AG09319 (cell line): ENCODE data around the gene NSMCE1.
"Not testable (repeated sequence)": the region's sequence is repeated elsewhere in the genome, so short reads cannot be mapped to it uniquely, and the experiment has no call there.

ENCODE experiments used
- DNase-seq: peaks from one replicate; pipeline ENCODE4 v3.0.0-alpha.2; 2010; ENCODE audit warnings: low read depth; ENCODE audit errors: extremely low read depth
- TF ChIP-seq, protein P1 (sequence below): IDR thresholded peaks from 2 replicates; pipeline ENCODE4 v1.5.1; 2011; ENCODE audit warnings: low read depth, mild to moderate bottlenecking, inconsistent platforms, low read length, moderate library complexity

The NSMCE1 gene

DNA sequence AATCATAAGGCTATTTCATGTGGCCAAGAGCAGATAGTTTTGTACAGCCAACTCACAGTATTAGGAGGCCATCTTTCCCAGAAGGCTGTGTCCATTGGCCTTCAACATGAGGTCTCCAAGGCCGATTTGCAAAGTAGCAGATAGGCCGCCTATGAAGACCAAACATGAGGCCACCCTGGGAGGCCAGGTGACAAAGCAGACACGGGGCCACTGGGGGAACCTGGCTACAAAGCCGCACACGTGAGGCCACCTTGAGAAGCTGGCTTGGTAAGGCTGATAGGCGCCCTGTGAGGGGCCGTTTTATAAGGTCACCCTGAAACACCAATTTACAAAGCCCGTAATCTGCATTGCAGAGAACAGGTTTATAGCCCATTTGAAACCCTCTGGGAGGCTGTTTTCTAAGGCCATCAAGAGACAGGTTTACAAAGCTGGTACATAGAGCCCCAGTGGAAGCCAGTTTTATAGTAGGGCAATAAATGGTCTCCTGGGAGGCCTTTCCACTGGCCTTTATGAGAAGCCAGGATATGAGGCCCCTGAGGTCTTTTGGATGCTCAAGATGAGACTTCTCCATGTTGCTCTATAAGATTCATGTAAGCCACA is 60.4 kb downstream of the NSMCE1 start:
- TF ChIP-seq, protein P1, sequence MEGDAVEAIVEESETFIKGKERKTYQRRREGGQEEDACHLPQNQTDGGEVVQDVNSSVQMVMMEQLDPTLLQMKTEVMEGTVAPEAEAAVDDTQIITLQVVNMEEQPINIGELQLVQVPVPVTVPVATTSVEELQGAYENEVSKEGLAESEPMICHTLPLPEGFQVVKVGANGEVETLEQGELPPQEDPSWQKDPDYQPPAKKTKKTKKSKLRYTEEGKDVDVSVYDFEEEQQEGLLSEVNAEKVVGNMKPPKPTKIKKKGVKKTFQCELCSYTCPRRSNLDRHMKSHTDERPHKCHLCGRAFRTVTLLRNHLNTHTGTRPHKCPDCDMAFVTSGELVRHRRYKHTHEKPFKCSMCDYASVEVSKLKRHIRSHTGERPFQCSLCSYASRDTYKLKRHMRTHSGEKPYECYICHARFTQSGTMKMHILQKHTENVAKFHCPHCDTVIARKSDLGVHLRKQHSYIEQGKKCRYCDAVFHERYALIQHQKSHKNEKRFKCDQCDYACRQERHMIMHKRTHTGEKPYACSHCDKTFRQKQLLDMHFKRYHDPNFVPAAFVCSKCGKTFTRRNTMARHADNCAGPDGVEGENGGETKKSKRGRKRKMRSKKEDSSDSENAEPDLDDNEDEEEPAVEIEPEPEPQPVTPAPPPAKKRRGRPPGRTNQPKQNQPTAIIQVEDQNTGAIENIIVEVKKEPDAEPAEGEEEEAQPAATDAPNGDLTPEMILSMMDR, result no peak
- DNase-seq, result no peak

DNA sequence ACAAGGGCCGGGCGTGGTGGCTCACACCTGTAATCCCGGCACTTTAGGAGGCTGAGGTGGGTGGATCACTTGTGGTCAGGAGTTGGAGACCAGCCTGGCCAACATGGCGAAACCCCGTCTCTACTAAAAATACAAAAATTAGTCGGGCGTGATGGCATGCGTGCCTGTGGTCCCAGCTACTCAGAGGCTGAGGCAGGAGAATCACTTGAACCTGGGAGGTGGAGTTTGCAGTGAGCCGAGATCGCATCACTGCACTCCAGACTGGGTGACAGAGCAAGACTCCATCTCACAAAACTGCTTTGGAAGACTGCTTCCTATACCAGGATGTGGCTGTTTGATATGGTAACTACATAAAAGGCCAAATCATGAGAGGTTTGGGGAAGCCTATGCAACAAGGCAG is 61.5 kb downstream of the NSMCE1 start:
- not testable (repeated sequence) for DNase-seq

DNA sequence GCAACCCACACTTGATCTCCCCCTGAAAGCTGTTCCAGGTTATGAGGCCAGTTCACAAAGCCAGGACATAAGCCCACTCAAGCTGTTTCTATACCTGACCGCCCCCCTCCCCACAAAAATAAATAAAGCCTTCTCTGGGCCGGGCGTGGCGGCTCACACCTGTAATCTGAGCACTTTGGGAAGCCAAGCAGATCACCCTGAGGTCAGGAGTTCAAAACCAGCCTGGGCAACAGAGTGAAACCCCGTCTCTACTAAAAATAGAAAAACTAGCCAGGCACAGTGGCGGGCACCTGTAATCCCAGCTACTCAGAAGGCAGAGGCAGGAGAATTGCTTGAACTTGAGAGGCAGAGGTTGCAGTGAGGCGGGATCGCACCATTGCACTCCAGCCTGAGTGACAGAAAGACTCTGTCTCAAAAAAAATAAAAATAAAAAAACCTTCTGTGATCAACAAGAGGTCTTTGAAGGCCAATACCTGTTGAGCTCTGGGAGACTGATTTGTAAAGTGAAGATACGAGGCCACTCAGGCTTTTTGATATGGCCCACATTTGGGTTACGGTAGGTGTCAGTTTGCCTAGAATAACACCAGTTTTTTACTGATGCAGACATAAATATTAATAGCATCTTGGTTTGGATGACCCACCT is 63.0 kb downstream of the NSMCE1 start:
- no peak for DNase-seq
- TF ChIP-seq, protein P1, result no peak

DNA sequence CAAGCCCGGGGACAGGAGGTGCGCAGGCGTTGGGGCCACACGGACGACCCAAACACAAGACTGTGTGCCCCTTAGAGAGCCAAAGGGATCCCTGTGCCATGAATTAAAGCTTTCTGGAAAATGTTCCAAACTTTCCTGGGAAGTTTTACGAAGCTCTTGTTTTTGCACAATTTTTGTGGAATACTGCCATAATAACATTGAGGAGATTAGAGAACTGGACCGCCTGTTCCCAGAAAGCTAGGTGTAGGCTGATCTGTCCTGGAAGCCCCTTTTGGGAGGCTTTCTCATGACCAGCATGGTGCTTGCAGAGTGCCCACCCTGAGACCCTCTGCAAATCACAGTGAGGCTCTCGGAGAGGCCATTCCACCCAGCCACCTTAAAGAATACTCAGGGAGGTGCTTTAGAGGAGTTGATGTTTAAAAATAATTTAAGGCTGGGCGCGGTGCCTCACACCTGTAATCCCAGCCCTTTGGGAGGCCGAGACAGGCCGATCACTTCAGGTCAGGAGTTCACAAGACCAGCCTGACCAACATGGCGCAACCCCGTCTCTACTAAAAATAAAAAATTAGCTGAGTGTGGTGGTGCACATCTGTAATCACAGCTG is 64.2 kb downstream of the NSMCE1 start:
- TF ChIP-seq, protein P1, result no peak
- DNase-seq, result no peak

DNA sequence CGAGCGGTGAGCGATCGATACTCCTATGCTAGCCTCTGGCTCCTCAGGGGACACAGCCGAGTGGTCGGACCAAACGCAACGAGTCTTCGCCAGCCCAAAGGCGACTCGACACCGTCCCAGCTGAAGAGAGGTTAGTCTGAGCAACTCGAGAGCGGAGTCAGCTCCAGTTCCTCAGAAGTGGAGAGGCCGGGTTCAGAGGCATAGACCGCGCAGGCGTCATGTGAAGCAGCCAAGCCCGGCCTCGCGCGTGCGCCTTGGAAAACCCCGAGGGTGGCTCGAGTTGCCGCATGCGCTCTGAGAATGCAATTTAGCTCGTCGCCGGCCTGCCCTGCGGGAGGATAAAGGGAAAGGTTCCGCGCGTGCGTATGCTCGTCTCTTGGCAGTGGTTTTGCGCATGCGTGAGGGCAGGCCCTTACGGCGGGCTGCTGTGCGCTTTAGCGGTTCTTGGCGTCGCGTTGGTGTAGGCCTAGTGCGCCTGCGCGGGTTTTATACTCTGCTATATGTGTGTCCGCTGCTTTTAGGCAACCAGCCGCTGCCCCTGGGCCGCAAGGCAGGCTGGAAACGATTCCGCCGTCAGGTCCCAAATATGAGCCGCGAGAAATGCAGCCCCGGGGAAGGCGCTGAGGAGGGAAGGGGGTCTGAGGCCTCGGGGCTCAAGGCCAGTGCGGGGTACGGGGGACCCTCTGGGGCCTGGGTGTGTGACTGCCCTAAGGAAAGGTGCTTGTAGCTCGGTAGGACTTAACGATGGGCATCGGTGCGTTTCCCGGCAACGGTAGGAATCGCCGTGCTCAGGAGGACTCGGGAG is 64.9 kb downstream of the NSMCE1 start, which contains the start of gene KDM8:
Gene KDM8 (plus strand): TSS at position 20 of the 805 bp plus-strand sequence. CDS start 6,598 bp downstream, outside the sequence.
- TF ChIP-seq, protein P1, result no peak
- peak; percentile 100 for DNase-seq

DNA sequence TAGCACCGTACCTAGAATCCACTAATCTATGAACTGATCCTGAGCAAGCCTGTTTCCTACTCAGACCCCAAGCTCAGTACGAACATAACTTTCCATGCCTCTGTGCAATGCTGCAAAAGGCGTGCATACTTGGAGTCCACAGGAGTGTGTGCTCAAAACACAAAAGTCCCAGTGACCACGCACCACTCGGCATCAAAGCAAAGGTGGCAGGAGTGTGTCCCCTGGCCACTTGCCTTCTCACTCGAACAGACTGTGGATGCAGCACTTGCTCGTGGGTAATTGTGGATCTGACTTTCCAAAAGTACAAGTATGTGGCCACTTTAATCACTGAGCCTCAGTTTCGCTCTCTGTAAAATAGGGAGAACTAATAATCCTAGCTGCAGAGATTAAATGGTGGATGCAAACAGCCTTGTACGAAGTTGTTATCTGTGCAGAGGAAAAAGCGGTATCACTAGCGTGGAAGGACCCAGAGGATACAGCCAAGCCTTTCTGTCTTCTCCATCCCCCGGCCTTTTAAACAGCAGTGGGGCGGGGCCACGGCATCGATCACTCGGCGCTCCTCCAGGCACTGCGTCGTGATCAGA is 65.6 kb downstream of the NSMCE1 start:
- TF ChIP-seq, protein P1, result no peak
- peak; percentile 86 for DNase-seq

DNA sequence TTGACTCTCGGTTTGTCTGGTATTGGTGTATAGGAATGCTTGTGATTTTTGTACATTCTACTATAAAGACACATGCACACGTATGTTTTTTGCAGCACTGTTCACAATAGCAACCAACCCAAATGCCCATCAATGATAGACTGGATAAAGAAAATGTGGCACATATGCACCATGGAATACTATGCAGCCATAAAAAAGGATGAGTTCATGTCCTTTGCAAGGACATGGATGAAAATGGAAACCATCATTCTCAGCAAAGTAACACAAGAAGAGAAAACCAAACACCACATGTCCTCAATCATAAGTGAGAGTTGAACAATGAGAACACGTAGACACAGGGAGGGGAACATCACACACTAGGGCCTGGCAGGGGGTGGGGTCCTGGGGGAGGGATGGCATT is 67.7 kb downstream of the NSMCE1 start:
- DNase-seq, result not testable (repeated sequence)

DNA sequence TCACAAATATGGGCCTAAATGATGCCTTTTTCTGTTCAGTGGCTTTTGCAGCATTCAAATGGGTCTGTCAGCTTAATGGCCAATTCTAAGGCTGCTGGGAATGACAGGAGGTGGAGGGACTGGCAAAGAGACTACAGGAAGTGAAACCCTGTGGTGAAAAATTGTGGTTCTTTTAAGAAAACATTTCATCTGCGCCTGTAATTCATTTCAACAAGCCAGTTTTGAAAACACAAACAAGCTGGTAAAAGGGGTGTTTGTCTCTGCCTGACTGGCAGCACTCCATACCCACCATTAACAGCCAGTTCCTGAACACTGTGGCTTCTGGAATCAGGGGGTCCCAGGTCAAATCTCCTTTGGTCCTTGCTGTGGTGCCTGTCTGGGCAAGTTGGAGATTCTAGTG is 68.8 kb downstream of the NSMCE1 start:
- DNase-seq, result no peak
- TF ChIP-seq, protein P1, result no peak
